Fibroblast of skin of right quadriceps (primary cell): ENCODE results near the gene KLHL1.

ENCODE experiments used
- DNase-seq: peaks from one replicate; pipeline ENCODE4 v3.0.0-alpha.2; 2013

KLHL1 gene

DNA sequence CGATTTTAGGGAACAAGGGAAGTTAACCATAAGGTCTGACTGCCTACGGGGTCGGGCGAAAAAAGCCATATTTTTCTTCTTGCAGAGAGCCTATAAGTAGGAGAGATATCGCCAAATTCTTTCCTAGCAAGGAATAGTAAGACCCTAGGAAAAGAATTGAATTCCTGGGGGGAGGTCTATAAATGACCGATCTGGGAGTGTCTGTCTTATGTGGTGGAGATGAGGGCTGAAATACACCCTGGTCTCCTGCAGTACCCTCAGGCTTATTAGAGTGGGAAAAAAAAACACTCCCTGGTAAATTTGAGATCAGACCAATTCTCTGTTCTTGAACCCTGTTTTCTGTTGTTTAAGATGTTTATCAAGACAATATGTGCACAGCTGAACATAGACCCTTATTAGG, 448.1 kb downstream of the KLHL1 start:
- DNase-seq = no peak

- DNase-seq = no peak
Measured at GRCh38 chr13:69657676-69658075, 450.6 kb downstream of the KLHL1 start.

DNA sequence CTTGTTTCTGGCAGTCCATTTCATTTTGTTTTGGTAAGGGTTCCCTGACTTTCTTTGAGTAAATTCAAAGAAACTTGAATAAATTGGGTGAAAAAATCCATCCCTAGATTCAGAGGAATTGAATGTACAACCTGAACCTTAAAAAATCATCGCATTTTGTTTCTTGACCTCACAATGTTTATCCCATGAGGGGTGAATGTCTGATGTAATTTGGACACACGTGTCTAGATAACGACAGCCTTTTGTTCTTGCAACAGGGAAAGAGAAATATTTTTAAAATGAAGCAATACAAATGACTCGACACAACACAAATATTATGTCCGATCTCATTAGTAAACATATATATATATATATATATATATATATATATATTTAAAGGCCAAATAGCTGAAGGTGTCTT, 453.9 kb downstream of the KLHL1 start:
- DNase-seq = no peak
